ENCODE results near the gene TRIM24.
"Not testable (repeated sequence)": the region's sequence is repeated elsewhere in the genome, so short reads cannot be mapped to it uniquely, and the experiment has no call there.

The TRIM24 gene

DNA sequence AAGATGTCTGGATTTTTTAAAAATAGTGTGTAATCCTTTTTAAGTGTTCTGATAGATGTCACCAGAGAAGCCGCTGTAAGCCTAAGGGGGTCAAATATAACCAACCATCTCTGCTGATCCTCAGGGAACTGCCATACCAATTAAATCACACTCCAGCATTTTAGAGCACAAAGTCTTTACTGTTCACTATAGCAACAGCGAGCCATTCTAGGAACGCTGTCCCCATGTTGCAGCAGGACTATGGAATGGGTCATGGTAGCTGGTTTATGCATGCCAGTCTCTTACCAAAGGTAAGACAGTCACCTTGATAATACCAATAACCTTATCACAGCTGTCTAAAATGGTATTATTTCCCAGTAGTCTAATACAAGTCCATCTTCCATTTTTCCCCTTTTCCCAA lies 33.5 kb downstream of the TRIM24 start:
- no peak for DNase-seq (ENCODE audit: low read depth, low spot score)

DNA sequence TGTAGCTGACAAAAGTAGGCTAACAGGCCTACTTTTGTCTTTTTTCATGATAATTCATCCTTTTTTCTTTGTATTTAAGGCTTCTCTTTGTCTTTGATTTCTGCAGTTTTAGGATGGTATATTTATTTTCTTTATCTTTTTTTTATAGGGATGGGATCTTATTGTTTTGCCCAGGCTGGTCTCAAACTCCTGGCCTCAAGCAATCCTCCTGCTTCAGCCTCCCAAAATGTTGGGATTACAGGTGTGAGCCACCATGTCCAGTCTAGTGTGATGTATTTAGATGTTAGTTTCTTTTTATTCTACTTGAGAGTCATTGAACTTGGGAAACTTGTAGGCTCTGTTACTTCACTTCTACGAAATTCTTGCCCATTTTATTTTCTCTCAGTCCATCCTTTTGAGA lies 35.4 kb downstream of the TRIM24 start:
- no peak for DNase-seq (ENCODE audit: low read depth, low spot score)

GRCh38 chr7:138499340-138499739 lies 39.3 kb downstream of the TRIM24 start:
- DNase-seq (ENCODE audit: low read depth, low spot score), result no peak

- not testable (repeated sequence) for DNase-seq (ENCODE audit: low read depth, low spot score)
These were observed 40.2 kb downstream of the TRIM24 start for GRCh38 chr7:138500303-138500702.

DNA sequence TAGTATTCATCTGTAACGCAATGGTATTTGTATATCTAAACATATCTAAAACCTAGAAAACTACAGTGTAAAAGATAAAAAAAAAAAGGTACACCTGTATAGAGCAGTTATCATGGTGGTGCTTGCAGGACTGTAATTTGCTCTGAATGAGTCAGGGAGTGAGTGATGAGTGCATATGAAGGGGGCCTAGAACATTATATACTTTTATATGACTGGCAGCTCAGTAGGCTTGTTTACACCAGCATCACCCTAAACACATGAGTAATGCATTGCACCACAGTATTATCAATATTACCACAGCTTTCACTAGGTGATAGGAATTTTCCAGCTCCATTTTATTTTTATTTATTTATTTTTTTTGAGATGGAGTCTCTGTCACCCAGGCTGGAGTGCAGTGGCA lies 40.8 kb downstream of the TRIM24 start:
- DNase-seq (ENCODE audit: low read depth, low spot score), result no peak

DNA sequence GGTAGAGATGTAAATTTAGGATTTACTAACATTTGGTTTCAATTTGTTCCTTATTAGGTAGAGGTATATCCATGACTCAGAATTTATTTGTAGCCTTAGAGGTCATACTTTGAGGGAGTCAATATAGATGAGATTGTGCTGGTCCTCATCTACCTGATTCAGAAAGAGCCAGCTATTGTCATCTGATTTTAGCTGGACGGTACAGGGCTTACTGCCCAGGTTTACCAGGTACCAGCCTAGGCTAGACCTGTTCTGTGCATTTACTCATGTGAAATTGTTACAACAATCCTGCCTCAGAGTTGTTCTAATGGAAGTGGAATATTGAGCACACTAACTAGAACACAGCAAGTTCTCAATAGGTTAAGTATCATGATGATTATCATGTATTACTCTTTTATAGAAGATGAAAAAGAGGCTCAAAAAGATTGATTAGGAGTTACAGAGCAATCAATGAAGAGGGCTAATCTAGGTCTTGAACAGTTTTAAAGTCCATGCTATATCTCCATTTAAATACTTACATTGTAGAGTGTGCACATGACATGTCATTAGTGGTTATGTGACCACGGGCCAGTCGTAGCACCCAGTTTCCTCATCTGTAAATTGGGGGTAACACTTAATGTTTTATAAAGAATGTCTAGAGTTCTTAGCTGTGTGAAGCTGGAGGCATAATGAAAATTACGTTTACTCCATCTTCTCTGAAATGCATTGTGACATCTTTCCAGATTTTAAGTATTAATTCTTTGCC lies 42.1 kb downstream of the TRIM24 start:
- no peak for DNase-seq (ENCODE audit: low read depth, low spot score)

DNA sequence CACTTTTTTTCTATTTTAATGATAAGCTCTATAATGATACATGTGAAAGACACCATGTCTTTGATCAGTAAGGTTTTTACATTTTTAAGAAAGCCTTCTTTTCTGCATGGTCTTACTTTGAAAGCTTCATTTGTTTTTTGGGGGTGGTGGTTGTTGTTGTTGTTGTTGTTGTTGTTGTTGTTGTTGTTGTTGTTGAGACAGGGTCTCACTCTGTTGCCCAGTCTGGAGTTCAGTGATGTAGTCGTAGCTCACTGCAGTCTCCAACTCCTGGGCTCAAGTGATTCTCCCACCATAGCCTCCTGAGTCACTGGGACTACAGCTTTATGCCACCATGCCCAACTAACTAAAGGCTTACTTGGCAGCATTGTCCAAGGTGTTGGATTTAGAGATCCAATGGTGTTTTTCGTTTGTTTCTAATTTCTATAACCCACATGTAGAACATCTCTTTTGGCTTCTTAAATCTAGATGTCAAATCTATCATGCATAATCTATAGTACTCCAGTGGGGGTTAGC lies 45.4 kb downstream of the TRIM24 start:
- no peak for DNase-seq (ENCODE audit: low read depth, low spot score)

GRCh38 chr7:138506764-138507163 lies 46.7 kb downstream of the TRIM24 start:
- DNase-seq (ENCODE audit: low read depth, low spot score), result no peak

DNA sequence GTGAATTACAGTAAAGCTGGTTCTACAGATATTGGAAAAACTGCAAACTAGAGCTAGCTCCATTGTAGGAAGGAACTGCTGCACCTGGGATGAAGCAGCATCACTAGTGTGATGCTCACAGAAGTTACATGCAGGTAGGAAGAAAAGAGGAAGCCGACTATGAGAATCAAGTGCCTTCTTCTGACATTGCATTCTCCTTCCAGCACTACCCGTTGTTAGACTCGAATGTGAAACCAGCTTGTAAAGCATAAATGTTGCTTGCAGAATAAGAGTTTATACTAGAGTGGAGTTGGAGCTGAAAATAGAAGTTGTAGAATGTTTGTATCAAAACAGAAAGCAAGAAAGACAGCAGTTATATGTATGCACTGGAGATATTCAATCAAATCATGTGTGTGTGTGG lies 49.9 kb downstream of the TRIM24 start:
- DNase-seq (ENCODE audit: low read depth, low spot score), result no peak

- DNase-seq (ENCODE audit: low read depth, low spot score), result no peak
These were observed 52.2 kb downstream of the TRIM24 start for GRCh38 chr7:138512092-138512858.

DNA sequence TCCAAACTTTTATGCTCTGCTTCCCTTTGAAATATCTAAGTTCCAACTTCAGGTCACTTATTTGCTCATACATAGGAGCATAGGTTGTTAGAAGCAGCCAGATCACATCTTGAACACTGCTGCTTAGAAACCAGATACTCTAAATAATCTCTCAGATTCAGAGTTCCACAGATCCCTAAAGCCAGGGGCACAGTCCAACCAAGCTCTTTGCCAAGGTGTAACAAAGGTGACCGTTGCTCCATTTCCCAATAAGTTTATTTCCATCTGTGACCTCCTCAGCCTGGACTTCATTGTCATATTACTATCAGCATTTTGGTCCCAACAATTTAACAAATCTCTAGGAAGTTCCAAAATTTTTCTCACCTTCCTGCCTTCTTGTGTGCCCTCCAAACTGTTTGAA lies 52.8 kb downstream of the TRIM24 start:
- DNase-seq (ENCODE audit: low read depth, low spot score), result no peak

DNA sequence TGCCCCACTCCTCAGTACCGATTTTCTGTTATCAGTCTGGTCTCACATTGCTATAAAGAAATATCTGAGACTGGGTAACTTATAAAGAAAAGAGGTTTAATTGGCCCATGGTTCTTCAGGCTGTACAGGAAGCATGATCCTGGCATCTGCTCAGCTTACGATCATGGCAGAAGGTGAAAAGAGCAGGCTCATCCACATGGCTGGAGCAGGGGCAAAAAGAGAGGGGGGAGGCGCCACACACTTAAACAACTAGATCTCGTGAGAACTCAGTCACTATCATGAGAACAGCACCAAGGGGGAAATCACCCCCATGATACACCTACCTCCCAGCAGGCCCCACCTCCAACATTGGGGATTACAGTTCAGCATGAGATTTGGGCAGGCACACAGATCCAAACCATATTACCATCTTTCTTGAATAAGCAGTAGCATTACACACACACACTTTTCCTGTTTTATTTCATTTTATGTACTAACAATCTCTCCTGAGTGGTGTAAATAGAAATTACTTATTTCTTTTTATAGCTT lies 53.3 kb downstream of the TRIM24 start:
- no peak for DNase-seq (ENCODE audit: low read depth, low spot score)

DNA sequence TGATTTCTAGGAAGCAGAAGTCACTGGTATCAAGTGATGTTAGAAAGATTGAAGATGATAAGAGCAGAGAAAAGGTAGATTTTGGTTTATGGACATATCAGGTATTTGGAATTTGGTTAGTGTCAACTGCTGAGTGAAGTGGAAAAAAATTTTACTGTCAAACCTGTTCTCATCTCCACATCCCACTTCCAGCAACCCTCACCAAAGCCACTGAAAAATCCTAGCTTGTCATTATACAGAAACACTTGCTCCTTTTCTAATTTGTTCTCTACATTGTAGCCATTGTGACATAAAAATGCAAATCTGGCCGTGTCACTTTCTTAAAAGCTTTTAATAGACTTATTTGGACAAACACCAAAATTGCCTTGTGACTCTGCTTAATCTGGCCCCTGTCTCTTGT lies 54.0 kb downstream of the TRIM24 start:
- DNase-seq (ENCODE audit: low read depth, low spot score), result no peak

DNA sequence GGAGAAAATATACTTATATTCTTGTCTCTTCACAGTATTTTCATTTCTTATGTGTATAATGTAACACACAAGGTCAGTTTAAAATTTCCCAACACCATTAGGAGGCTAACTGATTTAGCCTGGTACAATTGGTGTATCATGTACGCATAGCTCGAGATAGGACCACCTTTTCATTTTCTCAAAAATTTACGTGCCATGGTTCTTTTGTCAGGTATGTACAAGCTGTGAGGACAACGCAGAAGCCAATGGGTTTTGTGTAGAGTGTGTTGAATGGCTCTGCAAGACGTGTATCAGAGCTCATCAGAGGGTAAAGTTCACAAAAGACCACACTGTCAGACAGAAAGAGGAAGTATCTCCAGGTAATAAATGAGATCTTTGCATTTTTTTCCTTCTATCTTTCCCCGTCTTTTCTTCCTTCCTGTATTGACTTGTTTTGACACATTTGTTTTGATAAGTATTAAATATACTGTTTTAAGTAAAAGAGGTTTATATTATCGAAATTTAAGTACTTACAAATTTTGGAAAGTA lies 55.0 kb downstream of the TRIM24 start:
- DNase-seq (ENCODE audit: low read depth, low spot score), result no peak

GRCh38 chr7:138519061-138519798 lies 59.2 kb downstream of the TRIM24 start:
- no peak for DNase-seq (ENCODE audit: low read depth, low spot score)

DNA sequence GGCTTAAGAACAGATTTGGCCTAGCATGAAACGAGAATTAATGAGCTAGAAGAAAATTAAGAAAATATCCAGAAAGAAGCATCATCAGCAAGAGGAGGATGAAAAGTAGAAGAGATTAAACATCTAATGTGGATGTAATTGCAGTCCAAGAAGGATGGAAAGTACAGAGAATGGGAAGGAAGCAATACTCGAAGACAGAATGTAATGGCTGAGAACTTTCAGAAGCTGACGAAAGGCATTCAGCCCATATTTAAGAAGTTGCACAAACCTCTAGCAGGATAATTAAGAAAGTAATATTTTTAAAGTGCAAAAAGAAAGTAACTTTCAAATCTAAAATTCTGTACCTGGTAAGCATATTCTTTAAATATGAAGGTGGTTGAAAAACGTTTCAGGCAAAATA lies 60.7 kb downstream of the TRIM24 start:
- no peak for DNase-seq (ENCODE audit: low read depth, low spot score)

DNA sequence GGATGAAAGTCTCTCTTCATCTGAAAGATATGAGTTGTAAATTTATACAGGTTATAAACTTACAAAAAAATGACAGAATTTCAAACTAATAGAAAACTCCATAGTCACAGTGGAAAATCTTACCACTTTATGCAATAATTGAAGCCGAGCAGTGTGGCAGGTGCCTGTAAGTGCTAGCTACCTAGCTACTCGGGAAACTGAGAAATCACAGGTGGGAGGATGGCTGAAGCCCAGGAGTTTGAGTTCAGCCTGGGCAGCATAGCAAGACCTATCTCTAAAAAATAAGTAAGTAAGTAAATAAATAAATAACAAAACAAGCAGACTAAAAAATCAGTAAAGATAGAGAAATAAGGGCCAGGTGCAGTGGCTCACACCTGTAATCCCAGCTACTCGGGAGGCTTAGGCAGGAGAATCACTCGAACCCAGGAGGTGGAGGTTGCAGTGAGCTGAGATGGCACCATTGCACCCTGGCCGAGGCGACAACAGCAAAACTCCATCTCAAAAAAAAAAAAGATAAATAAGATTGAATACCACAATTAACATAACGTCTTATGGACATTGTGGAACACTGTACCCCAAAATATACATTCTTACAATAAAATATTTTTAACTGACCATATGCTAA lies 61.9 kb downstream of the TRIM24 start:
- no peak for DNase-seq (ENCODE audit: low read depth, low spot score)

GRCh38 chr7:138524259-138524658 lies 64.2 kb downstream of the TRIM24 start:
- DNase-seq (ENCODE audit: low read depth, low spot score), result no peak

DNA sequence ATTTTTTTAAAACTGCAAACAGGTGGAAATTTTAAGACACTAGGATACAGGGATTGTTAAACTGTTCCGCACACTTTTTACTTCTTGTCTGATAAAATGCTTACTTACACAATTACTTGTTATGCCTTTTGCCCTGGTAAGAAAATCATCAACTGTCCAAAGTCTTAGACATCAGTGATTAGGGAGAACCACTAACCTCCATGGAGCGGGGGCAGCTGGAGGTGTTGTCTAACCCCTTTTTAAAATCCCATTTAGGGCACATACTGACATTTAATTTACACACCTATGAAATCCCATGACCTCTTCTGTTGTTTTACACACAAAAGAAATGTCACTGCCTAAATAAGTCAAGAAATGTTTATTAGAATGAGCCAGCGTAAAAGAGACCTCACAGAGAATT lies 65.7 kb downstream of the TRIM24 start:
- no peak for DNase-seq (ENCODE audit: low read depth, low spot score)

- no peak for DNase-seq (ENCODE audit: low read depth, low spot score)
These were observed 67.7 kb downstream of the TRIM24 start for GRCh38 chr7:138527746-138528223.

DNA sequence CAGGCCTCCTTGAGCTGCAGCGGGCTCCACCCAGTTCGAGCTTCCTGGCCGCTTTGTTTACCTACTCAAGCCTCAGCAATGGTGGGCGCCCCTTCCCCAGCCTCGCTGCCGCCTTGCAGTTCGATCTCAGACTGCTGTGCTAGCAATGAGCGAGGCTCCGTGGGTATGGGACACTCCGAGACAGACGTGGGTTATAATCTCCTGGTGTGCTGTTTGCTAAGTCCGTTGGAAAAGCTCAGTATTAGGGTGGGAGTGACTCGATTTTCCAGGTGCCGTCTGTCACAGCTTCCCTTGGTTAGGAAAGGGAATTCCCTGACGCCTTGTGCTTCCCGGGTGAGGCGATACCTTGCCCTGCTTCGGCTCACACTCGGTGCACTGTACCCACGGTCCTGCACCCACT lies 76.8 kb downstream of the TRIM24 start:
- DNase-seq (ENCODE audit: low read depth, low spot score), result not testable (repeated sequence)

Data from activated naive CD8-positive, alpha-beta T cell treated with anti-CD3 and anti-CD28 coated beads, Interleukin-2, amount 50 U/mL, for 16 hours (primary cell).